ENCODE results near the gene GBA2. TPM values are rescaled to one million over a fixed set of nuclear protein-coding genes. Genes with fewer than 3 reads are reported as not detected.

Gene GBA2
- total RNA-seq, 1 experiment from 2014 or later = 63.6 TPM

- TF ChIP-seq ZFX (IDR thresholded peaks at IDR 0.05) = peak; percentile 61
- TF ChIP-seq POLR2A (IDR thresholded peaks at IDR 0.05; ENCODE audit: borderline replicate concordance, extremely low read depth, insufficient read depth, insufficient read length) = peak; percentile 52
- no peak for TF ChIP-seq EGR1 (IDR thresholded peaks at IDR 0.05; ENCODE audit: low read depth)
- TF ChIP-seq EZH2 (IDR thresholded peaks at IDR 0.05) = no peak
- TF ChIP-seq POLR2AphosphoS5 (IDR thresholded peaks at IDR 0.05; ENCODE audit: low read depth, low read length) = peak; percentile 48; the same call in 1 of the 2 replicates
- Histone ChIP-seq H3K27me3 (ENCODE audit: insufficient read depth, low read length) (no peaks in the 10 kb centered on the region), H3K4me2 (ENCODE audit: low read length) (peak overlapping the region; percentile 81), H3K9me2 (ENCODE audit: insufficient read depth) (no peaks in the 10 kb centered on the region), H4K20me1 (ENCODE audit: insufficient read depth) (no peaks in the 10 kb centered on the region), H3K4me1 (ENCODE audit: control insufficient read depth in 1 of 2, insufficient read depth in 2 of 2, low read length in 2 of 2) (peaks cover 10 to 25% of the 10 kb centered on the region in 2 experiments; a peak in 3 of 4 replicates), H3K4me3 (replicated peaks in 1 of 2; ENCODE audit: low read depth in 1 of 2, low read length in 2 of 2) (peak overlapping the region; percentile 81 to 83), H3K27ac (ENCODE audit: low read depth, low read length) (peak overlapping the region; percentile 88), H3K36me3 (ENCODE audit: control insufficient read depth in 1 of 2, insufficient read depth in 2 of 2, low read length in 2 of 2) (peaks cover 11 to 13% of the 10 kb centered on the region in 2 experiments; a peak in 3 of 4 replicates), H3K9me3 (ENCODE audit: control insufficient read depth in 1 of 2, insufficient read depth in 1 of 2, low read depth in 1 of 2, low read length in 2 of 2) (no peaks in the 10 kb centered on the region), H2AFZ (ENCODE audit: low read depth, low read length, poor library complexity, severe bottlenecking) (no peak overlapping the region), H3K9ac (ENCODE audit: low read length) (peak overlapping the region; percentile 89), H3K79me2 (ENCODE audit: insufficient read depth, low read length) (peaks cover 39% of the 10 kb centered on the region)
- peak; percentile 38 for DNase-seq (ENCODE audit: low read depth, low spot score)
- RAD21 ChIA-PET (ENCODE audit: low non-redundant PET in 1 of 2, low total read pairs in 2 of 2, uncharacterized antibody in 2 of 2, unreplicated experiment in 2 of 2) = no interaction called here
- POLR2A ChIA-PET = interaction anchor here (2.1 kb wide), 1 partner anchor 8 kb away, joined by 5 read pairs; the partner anchor contains the start of genes GBA2 and RGP1
- CTCF ChIA-PET = interaction anchor here (0.6 to 1.6 kb wide), 5 partner anchors 10 to 289 kb away, joined by 3 to 10 read pairs (median 6); partner anchors contain the start of genes CREB3 and TLN1
- intact Hi-C loops (cut with micrococcal nuclease) = no loop called here
- peak; percentile 78 for ATAC-seq
- BruUV-seq (replicated peaks) = no TSS peak
These were observed 8.3 kb upstream of the GBA2 start for GRCh38 chr9:35757226-35757891.

- Histone ChIP-seq H3K27me3 (ENCODE audit: insufficient read depth, low read length) (no peaks in the 10 kb centered on the region), H3K4me3 (replicated peaks in 1 of 2; ENCODE audit: low read depth in 1 of 2, low read length in 2 of 2) (peak overlapping the region; percentile 81 to 83), H3K4me1 (ENCODE audit: control insufficient read depth in 1 of 2, insufficient read depth in 2 of 2, low read length in 2 of 2) (peaks cover 10 to 25% of the 10 kb centered on the region in 2 experiments; a peak in 3 of 4 replicates), H3K9me3 (ENCODE audit: control insufficient read depth in 1 of 2, insufficient read depth in 1 of 2, low read depth in 1 of 2, low read length in 2 of 2) (no peaks in the 10 kb centered on the region), H3K9me2 (ENCODE audit: insufficient read depth) (no peaks in the 10 kb centered on the region), H3K4me2 (ENCODE audit: low read length) (peak overlapping the region; percentile 81), H4K20me1 (ENCODE audit: insufficient read depth) (no peaks in the 10 kb centered on the region), H3K79me2 (ENCODE audit: insufficient read depth, low read length) (peaks cover 34% of the 10 kb centered on the region), H3K9ac (ENCODE audit: low read length) (peak overlapping the region; percentile 89), H3K36me3 (ENCODE audit: control insufficient read depth in 1 of 2, insufficient read depth in 2 of 2, low read length in 2 of 2) (peaks cover 13 to 21% of the 10 kb centered on the region in 2 experiments; a peak in 3 of 4 replicates), H2AFZ (ENCODE audit: low read depth, low read length, poor library complexity, severe bottlenecking) (no peak overlapping the region), H3K27ac (ENCODE audit: low read depth, low read length) (peak overlapping the region; percentile 88)
- BruUV-seq (replicated peaks) = no TSS peak
- TF ChIP-seq YY1 (IDR thresholded peaks at IDR 0.05; ENCODE audit: extremely low read depth, insufficient replicate concordance, low read depth, low read length) = peak; percentile 56
- TF ChIP-seq CTCF (IDR thresholded peaks at IDR 0.05 in 2 of 3, conservative IDR thresholded peaks at IDR 0.05 in 1 of 3; ENCODE audit: borderline replicate concordance in 1 of 3, insufficient read depth in 1 of 3, low read depth in 2 of 3, low read length in 2 of 3) = peak in 2 of 3 experiments; percentile 79 to 82; a peak in 4 of 6 replicates
- TF ChIP-seq REST (IDR thresholded peaks at IDR 0.05; ENCODE audit: low read depth) = no peak
- peak; percentile 35 for TF ChIP-seq POLR2AphosphoS5 (IDR thresholded peaks at IDR 0.05; ENCODE audit: low read depth, low read length)
- TF ChIP-seq ATF3 (IDR thresholded peaks at IDR 0.05) = no peak
- intact Hi-C loops (cut with micrococcal nuclease) = no loop called here
- ChIA-PET RAD21 (ENCODE audit: low non-redundant PET in 1 of 2, low total read pairs in 2 of 2, uncharacterized antibody in 2 of 2, unreplicated experiment in 2 of 2) (no interaction called here), CTCF (interaction anchor here (0.6 to 1.6 kb wide), 7 partner anchors 9 to 288 kb away, joined by 3 to 10 read pairs (median 4); partner anchors contain the start of genes CREB3 and TLN1), POLR2A (interaction anchor here (1.3 kb wide), 1 partner anchor 98 kb away, joined by 3 read pairs; the partner anchor contains the start of genes CCDC107 and RMRP)
- DNase-seq (ENCODE audit: low read depth, low spot score) (peak; percentile 58), ATAC-seq (peak; percentile 84)
These were observed 7.5 kb upstream of the GBA2 start for GRCh38 chr9:35756275-35757225.
